ENCODE data around the gene RAD51B. TPM values are rescaled to one million over a fixed set of nuclear protein-coding genes. Genes with fewer than 3 reads are reported as not detected.

RAD51B gene
- total RNA-seq, 6 experiments from 2014 or later = 2.7 to 5.8 (median 4.3) TPM

DNA sequence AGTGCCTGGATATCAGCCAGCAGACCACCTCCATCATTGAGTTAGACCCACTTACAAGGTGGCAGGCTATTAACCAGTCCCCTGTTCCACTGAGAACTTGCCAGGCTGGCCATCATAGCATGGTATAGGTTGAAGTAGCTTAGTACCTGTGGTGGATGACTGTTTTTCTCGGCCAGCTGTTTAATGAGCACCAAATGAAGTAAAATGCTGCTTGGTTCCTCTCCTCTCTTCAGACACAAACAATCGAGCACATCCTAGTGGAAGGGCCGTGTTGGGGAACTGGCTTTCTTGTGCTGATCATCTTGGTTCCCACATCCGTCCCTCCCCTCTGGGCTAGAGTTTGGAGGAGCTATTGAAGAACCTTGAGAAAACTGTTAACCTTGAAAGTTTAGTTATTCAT is 486.2 kb downstream of the RAD51B start:
- no peak for ATAC-seq
- intact Hi-C loops (cut with DNase I) = no loop called here
- H3K4me1 ChIP-seq = peaks cover 0 to 28% (median 5%) of the 10 kb centered on the region in 4 donors

DNA sequence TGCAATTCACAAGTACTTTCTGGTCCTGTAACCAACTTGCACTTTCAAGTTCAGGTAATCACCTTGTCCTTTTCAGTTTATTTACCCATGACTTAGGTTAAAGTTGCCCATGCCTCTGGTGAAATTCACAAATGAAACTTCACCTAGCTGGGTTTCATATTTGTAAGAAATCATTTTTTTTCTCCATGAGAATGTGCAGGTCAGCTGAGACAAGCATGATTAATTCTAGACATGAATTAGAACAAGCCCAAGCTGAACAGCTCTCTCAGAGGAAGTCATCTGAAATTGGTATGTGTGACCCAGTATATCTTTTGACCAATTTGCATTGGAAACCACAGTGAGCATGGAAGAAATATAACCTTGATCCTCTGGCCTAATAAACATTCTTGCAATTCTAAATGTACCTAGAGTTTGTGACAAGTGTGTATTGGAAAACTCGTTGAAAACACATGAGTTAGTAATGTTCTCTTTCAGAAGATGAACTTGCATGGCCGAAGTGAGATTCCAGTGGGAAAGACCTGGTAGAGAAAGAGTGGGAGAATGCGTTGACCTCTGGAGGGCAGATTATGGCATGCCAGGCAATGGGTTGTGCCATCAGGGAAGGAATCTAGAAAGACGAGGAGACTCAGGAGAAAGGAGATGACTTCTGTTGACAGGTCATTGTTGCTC is 486.8 kb downstream of the RAD51B start:
- DNase-seq (no peak), ATAC-seq (no peak)
- Histone ChIP-seq H3K36me3 (no peaks in the 10 kb centered on the region), H3K4me1 (peaks cover 0 to 28% (median 5%) of the 10 kb centered on the region in 4 donors), H3K4me3 (no peak overlapping the region), H3K27ac (peak overlapping the region in 2 of 3 donors; percentile 78 to 87), H3K27me3 (no peaks in the 10 kb centered on the region), H3K9me3 (no peaks in the 10 kb centered on the region)
- TF ChIP-seq, protein P1, sequence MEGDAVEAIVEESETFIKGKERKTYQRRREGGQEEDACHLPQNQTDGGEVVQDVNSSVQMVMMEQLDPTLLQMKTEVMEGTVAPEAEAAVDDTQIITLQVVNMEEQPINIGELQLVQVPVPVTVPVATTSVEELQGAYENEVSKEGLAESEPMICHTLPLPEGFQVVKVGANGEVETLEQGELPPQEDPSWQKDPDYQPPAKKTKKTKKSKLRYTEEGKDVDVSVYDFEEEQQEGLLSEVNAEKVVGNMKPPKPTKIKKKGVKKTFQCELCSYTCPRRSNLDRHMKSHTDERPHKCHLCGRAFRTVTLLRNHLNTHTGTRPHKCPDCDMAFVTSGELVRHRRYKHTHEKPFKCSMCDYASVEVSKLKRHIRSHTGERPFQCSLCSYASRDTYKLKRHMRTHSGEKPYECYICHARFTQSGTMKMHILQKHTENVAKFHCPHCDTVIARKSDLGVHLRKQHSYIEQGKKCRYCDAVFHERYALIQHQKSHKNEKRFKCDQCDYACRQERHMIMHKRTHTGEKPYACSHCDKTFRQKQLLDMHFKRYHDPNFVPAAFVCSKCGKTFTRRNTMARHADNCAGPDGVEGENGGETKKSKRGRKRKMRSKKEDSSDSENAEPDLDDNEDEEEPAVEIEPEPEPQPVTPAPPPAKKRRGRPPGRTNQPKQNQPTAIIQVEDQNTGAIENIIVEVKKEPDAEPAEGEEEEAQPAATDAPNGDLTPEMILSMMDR (IDR thresholded peaks at IDR 0.05) = no peak
- no peak for TF ChIP-seq POLR2A (IDR thresholded peaks at IDR 0.05)
- intact Hi-C loops (cut with DNase I) = no loop called here
- WGBS (ENCODE audit: insufficient coverage, low coverage, low lambda C conversion rate, missing lambda C conversion rate) = 44% methylated on average over 4 of the region's 4 CpGs

More for the DNA sequence above, 486.2 kb downstream of the RAD51B start:
- Histone ChIP-seq H3K4me3 (no peak overlapping the region), H3K27ac (no peak overlapping the region), H3K9me3 (no peaks in the 10 kb centered on the region), H3K36me3 (no peaks in the 10 kb centered on the region), H3K27me3 (no peaks in the 10 kb centered on the region)
- DNase-seq = no peak
- TF ChIP-seq, protein P1 (IDR thresholded peaks at IDR 0.05) = no peak
- no peak for TF ChIP-seq POLR2A (IDR thresholded peaks at IDR 0.05)
- WGBS (ENCODE audit: insufficient coverage, low coverage, low lambda C conversion rate, missing lambda C conversion rate) = 100% methylated on average over 3 of the region's 4 CpGs

DNA sequence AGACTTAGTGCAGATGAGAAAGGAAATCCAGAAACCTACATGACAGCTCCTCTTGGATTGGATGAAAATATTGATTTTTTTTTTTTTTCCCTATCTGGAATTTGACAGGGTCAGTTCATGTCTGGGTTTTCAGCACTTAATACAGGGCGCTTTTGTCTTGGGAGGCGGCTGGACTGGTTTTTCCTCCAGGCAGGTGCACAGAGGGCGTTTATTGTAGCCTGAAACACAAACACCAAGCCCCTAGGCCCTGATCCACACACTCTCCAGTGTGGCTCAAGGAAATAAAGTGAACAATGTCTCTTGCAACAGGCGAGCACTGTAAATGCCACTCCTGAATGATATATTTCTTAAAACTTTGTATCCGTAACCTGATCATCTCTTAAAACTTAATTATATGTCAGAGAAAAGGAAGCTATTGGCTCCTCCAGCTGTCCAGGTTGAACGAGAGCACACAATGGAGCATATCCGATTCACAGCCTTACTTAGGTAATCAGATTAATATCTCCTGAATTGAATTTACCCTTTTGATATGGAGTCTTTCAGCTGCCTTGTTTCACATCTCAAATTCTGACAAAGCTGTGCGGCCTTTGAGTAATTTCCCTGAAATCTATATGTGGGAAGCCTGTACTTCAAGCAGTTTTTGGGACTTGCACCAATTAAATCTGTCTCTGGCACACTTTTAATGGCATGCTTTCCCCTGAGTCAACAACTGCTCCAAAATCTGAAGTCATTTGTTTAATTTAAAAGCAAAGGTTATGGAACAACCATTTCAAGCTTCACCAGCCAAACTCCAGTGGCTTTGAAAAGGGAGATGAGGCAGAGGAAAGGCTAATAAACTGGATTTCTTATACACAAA is 487.6 kb downstream of the RAD51B start:
- 39% methylated on average over 8 of the region's 8 CpGs for WGBS (ENCODE audit: insufficient coverage, low coverage, low lambda C conversion rate, missing lambda C conversion rate)

DNA sequence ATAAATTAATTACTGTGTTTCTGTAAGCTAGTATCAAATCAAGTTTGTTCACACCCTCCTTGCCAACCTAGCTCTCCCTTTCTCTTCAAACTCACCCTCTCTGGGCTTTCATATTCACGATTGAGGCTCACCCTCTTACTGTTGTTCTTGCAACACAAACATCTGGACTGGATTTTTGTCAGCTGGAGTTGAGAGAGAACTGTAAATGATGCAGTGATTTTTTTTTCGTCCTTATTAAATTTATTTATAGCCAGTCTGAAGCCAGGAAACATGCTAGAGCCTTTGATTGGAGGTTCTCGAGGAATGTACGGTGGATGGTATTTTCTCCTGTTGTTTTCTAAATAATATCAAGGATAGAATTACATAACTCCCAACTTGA is 488.2 kb downstream of the RAD51B start:
- 55% methylated on average over 4 of the region's 4 CpGs for WGBS (ENCODE audit: insufficient coverage, low coverage, low lambda C conversion rate, missing lambda C conversion rate)
- Histone ChIP-seq H3K4me3 (peak overlapping the region in 1 of 3 donors; percentile 23), H3K4me1 (peaks cover 0 to 28% (median 5%) of the 10 kb centered on the region in 4 donors), H3K9me3 (no peaks in the 10 kb centered on the region), H3K27ac (peak overlapping the region; percentile 75 to 87 (median 78)), H3K27me3 (no peaks in the 10 kb centered on the region), H3K36me3 (no peaks in the 10 kb centered on the region)
- DNase-seq (no peak), ATAC-seq (peak; percentile 58 to 64 (median 61))
- intact Hi-C loops (cut with DNase I) = no loop called here
- no peak for TF ChIP-seq POLR2A (IDR thresholded peaks at IDR 0.05)
- TF ChIP-seq, protein P1 (IDR thresholded peaks at IDR 0.05) = no peak

More for the DNA sequence above, 487.6 kb downstream of the RAD51B start:
- intact Hi-C loops (cut with DNase I) = no loop called here
- Histone ChIP-seq H3K4me1 (peaks cover 0 to 28% (median 5%) of the 10 kb centered on the region in 4 donors), H3K4me3 (peak overlapping the region in 1 of 3 donors; percentile 23), H3K9me3 (no peaks in the 10 kb centered on the region), H3K27me3 (no peaks in the 10 kb centered on the region), H3K27ac (peak overlapping the region; percentile 75 to 87 (median 78)), H3K36me3 (no peaks in the 10 kb centered on the region)
- peak; percentile 85 to 87 (median 86) for ATAC-seq
- TF ChIP-seq POLR2A (IDR thresholded peaks at IDR 0.05) = no peak
- TF ChIP-seq, protein P1 (IDR thresholded peaks at IDR 0.05) = no peak
- DNase-seq = no peak
